SK-N-MC (cell line): ENCODE results near the gene ABLIM1.

Experiments
- EZH2 ChIP-seq: fragments of 200-600 bp; sonication (generic); IDR thresholded peaks from one replicate; pipeline ENCODE4 v1.6.1; 2017; ENCODE audit warnings: antibody characterized with exemption
- FOXP2 ChIP-seq: optimal IDR thresholded peaks from 2 replicates; pipeline ENCODE3; 2011; ENCODE audit warnings: mild to moderate bottlenecking, moderate library complexity; ENCODE audit not compliant: insufficient read depth; ENCODE audit errors: extremely low read length, control extremely low read depth
- POLR2AphosphoS5 ChIP-seq: IDR thresholded peaks from 2 replicates; pipeline ENCODE4 v1.6.1; 2012; ENCODE audit warnings: mild to moderate bottlenecking, low read depth, low read length, borderline replicate concordance

DNA sequence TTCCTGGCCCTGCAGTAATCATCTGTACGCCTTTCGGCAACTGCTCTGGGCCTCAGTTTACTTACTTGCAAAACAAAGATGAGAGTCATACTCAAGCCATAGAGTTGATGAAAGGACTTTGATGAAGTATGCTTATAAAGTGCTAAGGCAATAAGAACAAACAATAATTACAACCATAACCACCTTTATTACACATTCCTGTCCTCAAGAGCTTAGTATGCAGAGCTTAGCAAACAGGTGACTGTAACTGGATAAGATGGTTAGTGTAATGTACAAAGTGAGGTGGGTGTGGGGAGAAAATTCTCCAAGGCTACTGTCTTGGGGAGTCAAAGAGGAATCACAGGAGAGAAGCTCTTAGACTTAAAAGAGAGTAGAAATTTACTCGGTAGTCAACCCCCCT, 136.8 kb downstream of the ABLIM1 start:
- no peak for TF ChIP-seq EZH2
- no peak for TF ChIP-seq POLR2AphosphoS5
- no peak for TF ChIP-seq FOXP2
